ENCODE results near the gene COL6A3. TPM values are rescaled to one million over a fixed set of nuclear protein-coding genes. Genes with fewer than 3 reads are reported as not detected.

Gene COL6A3, protein sequence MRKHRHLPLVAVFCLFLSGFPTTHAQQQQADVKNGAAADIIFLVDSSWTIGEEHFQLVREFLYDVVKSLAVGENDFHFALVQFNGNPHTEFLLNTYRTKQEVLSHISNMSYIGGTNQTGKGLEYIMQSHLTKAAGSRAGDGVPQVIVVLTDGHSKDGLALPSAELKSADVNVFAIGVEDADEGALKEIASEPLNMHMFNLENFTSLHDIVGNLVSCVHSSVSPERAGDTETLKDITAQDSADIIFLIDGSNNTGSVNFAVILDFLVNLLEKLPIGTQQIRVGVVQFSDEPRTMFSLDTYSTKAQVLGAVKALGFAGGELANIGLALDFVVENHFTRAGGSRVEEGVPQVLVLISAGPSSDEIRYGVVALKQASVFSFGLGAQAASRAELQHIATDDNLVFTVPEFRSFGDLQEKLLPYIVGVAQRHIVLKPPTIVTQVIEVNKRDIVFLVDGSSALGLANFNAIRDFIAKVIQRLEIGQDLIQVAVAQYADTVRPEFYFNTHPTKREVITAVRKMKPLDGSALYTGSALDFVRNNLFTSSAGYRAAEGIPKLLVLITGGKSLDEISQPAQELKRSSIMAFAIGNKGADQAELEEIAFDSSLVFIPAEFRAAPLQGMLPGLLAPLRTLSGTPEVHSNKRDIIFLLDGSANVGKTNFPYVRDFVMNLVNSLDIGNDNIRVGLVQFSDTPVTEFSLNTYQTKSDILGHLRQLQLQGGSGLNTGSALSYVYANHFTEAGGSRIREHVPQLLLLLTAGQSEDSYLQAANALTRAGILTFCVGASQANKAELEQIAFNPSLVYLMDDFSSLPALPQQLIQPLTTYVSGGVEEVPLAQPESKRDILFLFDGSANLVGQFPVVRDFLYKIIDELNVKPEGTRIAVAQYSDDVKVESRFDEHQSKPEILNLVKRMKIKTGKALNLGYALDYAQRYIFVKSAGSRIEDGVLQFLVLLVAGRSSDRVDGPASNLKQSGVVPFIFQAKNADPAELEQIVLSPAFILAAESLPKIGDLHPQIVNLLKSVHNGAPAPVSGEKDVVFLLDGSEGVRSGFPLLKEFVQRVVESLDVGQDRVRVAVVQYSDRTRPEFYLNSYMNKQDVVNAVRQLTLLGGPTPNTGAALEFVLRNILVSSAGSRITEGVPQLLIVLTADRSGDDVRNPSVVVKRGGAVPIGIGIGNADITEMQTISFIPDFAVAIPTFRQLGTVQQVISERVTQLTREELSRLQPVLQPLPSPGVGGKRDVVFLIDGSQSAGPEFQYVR (N-terminal part only)
- total RNA-seq (2021) (0.57 and 0.75 TPM in 2 replicates), Bru-seq, nascent RNA (percentile 15 among the genes with signal in this experiment), BruChase-seq, experiment 1, labeled RNA remaining after a 2-hour chase (percentile 13 among the genes with signal in this experiment), BruChase-seq, experiment 2, labeled RNA remaining after a 6-hour chase (percentile 14 among the genes with signal in this experiment)
- long read RNA-seq: 0 reads

GRCh38 chr2:237413777-237414661 is at the start of gene COL6A3:
TSS of gene COL6A3 (minus strand) at chr2:237414164. CDS start at chr2:237396817, 17,347 bp downstream.
- ChIA-PET POLR2A (ENCODE audit: unreplicated experiment) (interaction anchor here (0.6 to 0.7 kb wide), 2 partner anchors 166 to 217 kb away, joined by 5 to 6 read pairs; no protein-coding TSS in a partner anchor), CTCF (interaction anchor here (0.6 kb wide), 1 partner anchor 259 kb away, joined by 3 read pairs; no protein-coding TSS in a partner anchor)
- no peaks in the 10 kb centered on the region for H3K36me3 ChIP-seq (ENCODE audit: low read depth)
- no peaks in the 10 kb centered on the region for H3K9me3 ChIP-seq (ENCODE audit: insufficient read depth, low read depth)
- H3K4me2 ChIP-seq: no peak within 1 kb of the TSS
- H3K4me1 ChIP-seq (replicated peaks; ENCODE audit: insufficient read depth): no peaks in the 10 kb centered on the region
- no peak for TF ChIP-seq EZH2 (IDR thresholded peaks at IDR 0.05; ENCODE audit: low read depth)
- TF ChIP-seq, protein P1, sequence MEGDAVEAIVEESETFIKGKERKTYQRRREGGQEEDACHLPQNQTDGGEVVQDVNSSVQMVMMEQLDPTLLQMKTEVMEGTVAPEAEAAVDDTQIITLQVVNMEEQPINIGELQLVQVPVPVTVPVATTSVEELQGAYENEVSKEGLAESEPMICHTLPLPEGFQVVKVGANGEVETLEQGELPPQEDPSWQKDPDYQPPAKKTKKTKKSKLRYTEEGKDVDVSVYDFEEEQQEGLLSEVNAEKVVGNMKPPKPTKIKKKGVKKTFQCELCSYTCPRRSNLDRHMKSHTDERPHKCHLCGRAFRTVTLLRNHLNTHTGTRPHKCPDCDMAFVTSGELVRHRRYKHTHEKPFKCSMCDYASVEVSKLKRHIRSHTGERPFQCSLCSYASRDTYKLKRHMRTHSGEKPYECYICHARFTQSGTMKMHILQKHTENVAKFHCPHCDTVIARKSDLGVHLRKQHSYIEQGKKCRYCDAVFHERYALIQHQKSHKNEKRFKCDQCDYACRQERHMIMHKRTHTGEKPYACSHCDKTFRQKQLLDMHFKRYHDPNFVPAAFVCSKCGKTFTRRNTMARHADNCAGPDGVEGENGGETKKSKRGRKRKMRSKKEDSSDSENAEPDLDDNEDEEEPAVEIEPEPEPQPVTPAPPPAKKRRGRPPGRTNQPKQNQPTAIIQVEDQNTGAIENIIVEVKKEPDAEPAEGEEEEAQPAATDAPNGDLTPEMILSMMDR (conservative IDR thresholded peaks at IDR 0.05): no peak
- no peaks in the 10 kb centered on the region for H3K79me2 ChIP-seq (ENCODE audit: low read depth)
- no TSS peak for BruUV-seq (replicated peaks)
- H4K20me1 ChIP-seq (ENCODE audit: insufficient read depth): no peaks in the 10 kb centered on the region
- H3K27me3 ChIP-seq (ENCODE audit: insufficient read depth, low read depth): no peaks in the 10 kb centered on the region
- no peak within 1 kb of the TSS for H2AFZ ChIP-seq
- no peaks in the 10 kb centered on the region for H3F3A ChIP-seq (ENCODE audit: insufficient read depth, low read depth)
- intact Hi-C loops (cut with micrococcal nuclease; ENCODE audit: unreplicated experiment): loop anchor here (5.0 kb wide), 1 partner anchor 262 kb away; no protein-coding TSS in a partner anchor
- no peak within 1 kb of the TSS for H3K27ac ChIP-seq
- no peaks in the 10 kb centered on the region for H3K9me2 ChIP-seq (ENCODE audit: insufficient read depth)
- DNase-seq: no peak
- no peak within 1 kb of the TSS for H3K4me3 ChIP-seq

- no peak overlapping the region for H2AFZ ChIP-seq
These were observed 45.8 kb upstream of the COL6A3 start for GRCh38 chr2:237459741-237460174.

More at GRCh38 chr2:237459741-237460174, 45.8 kb upstream of the COL6A3 start:
- H3K27me3 ChIP-seq (ENCODE audit: insufficient read depth, low read depth): no peaks in the 10 kb centered on the region
- peaks cover 30% of the 10 kb centered on the region for H3K9me3 ChIP-seq (ENCODE audit: insufficient read depth, low read depth)
- H3K4me3 ChIP-seq: no peak overlapping the region
- peaks cover 39% of the 10 kb centered on the region for H3K4me1 ChIP-seq (replicated peaks; ENCODE audit: insufficient read depth)
- H3K36me3 ChIP-seq (ENCODE audit: low read depth): no peaks in the 10 kb centered on the region; the same call in 1 of the 2 replicates
- intact Hi-C loops (cut with micrococcal nuclease; ENCODE audit: unreplicated experiment): no loop called here
- ChIA-PET POLR2A (ENCODE audit: unreplicated experiment) (interaction anchor here (0.6 kb wide), 1 partner anchor 14 kb away, joined by 7 read pairs; no protein-coding TSS in a partner anchor), CTCF (no interaction called here)
- peak overlapping the region; percentile 87 for H3K27ac ChIP-seq
- no peaks in the 10 kb centered on the region for H4K20me1 ChIP-seq (ENCODE audit: insufficient read depth)
- H3K4me2 ChIP-seq: peak overlapping the region; percentile 29
- BruUV-seq (replicated peaks): no TSS peak
- peak; percentile 46 to 66 for DNase-seq
- H3K9me2 ChIP-seq (ENCODE audit: insufficient read depth): no peaks in the 10 kb centered on the region
- peaks cover 29% of the 10 kb centered on the region for H3F3A ChIP-seq (ENCODE audit: insufficient read depth, low read depth)
- H3K79me2 ChIP-seq (ENCODE audit: low read depth): no peaks in the 10 kb centered on the region
- TF ChIP-seq, protein P1 (conservative IDR thresholded peaks at IDR 0.05): no peak
- no peak for TF ChIP-seq EZH2 (IDR thresholded peaks at IDR 0.05; ENCODE audit: low read depth)

Data from PC-9 (cell line).